SJCRH30 (cell line): ENCODE measurements around the gene ERBB4. TPM values are rescaled to one million over a fixed set of nuclear protein-coding genes. Genes with fewer than 3 reads are reported as not detected.
"Not testable (repeated sequence)": the region's sequence is repeated elsewhere in the genome, so short reads cannot be mapped to it uniquely, and the experiment has no call there.

Experiments
- DNase-seq, 2 experiments: peaks; one replicate each; pipeline ENCODE4 v3.0.0-alpha.2; 2015 to 2020
- H3K27ac ChIP-seq: fragments of 250-450 bp; sonication (Bioruptor Pico); 2 replicates; pipeline ENCODE4 v1.5.1; 2020; ENCODE audit warnings: mild to moderate bottlenecking, moderate library complexity
- H3K27me3 ChIP-seq: fragments of 250-450 bp; sonication (Bioruptor Pico); 2 replicates; pipeline ENCODE4 v1.5.1; 2020; ENCODE audit warnings: mild to moderate bottlenecking, moderate library complexity
- H3K36me3 ChIP-seq: fragments of 250-450 bp; sonication (Bioruptor Pico); 2 replicates; pipeline ENCODE4 v1.5.1; 2020; ENCODE audit warnings: mild to moderate bottlenecking, moderate library complexity
- H3K4me1 ChIP-seq: fragments of 250-450 bp; sonication (Bioruptor Pico); 2 replicates; pipeline ENCODE4 v1.5.1; 2020; ENCODE audit warnings: mild to moderate bottlenecking, moderate library complexity
- H3K4me3 ChIP-seq: fragments of 250-450 bp; sonication (Bioruptor Pico); 2 replicates; pipeline ENCODE4 v1.5.1; 2020; ENCODE audit warnings: mild to moderate bottlenecking, moderate library complexity
- H3K9me3 ChIP-seq: fragments of 250-450 bp; sonication (Bioruptor Pico); replicated peaks from 2 replicates; pipeline ENCODE4 v1.5.1; 2020; ENCODE audit warnings: mild to moderate bottlenecking, moderate library complexity
- total RNA-seq: library from RNA; depleted of rRNA; stranded (reverse); fragments of >200 nt; shearing (Covaris generic); gene quantifications from 2 replicates; pipeline ENCODE4 v1.2.3, GENCODE V29; 2014

The ERBB4 gene
- total RNA-seq, 1 experiment from 2014 or later = 3.0 TPM

DNA sequence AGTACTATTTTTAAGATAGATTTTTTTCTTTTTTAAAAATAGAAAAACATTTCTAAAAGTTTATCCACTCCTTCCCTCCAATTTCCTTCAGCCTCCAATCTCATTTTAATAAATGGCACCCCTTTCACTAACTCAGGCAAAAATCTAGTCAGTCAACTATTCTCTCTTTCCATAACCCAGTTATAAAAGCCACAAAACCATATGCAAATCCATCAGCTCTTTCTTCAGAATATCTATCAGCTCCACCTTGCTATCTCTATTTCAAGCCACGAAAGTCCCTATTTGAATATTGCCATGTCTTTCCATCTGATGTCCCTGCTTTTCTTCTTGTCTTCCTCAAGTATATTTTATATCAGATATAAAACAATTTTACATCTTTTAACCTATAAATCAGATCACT, 397.1 kb downstream of the ERBB4 start:
- H3K4me1 ChIP-seq = no peaks in the 10 kb centered on the region
- no peaks in the 10 kb centered on the region for H3K36me3 ChIP-seq
- no peaks in the 10 kb centered on the region for H3K27me3 ChIP-seq
- no peak for DNase-seq
- H3K9me3 ChIP-seq = no peaks in the 10 kb centered on the region
- H3K4me3 ChIP-seq = no peak overlapping the region
- no peak overlapping the region for H3K27ac ChIP-seq

DNA sequence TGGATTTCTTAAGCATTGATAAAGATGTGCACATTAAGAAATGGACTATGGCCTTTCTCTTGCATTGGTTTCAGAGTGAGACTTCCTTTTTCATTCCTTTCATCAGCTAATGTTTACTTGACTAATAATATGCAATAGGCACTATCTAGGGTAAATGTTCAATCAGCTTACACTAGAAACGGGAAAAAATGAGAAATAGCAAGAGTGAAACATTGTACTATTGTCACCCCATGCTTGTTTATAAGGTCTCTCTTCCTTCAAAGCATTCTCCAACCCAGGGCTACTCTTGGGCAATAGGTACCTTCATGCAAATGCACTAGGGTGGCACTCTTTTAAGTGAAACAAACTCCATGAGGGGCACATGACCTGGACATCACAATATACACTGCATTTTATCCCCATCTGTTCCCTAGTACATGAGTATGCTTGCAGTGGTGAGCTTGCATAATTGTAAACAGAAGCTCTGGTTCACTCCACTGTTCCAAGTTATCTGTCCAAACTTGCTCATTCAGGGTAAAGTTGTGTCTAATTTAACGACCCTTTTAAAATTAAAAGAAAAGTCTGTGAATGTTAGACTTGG, 402.3 kb downstream of the ERBB4 start:
- Histone ChIP-seq H3K9me3 (no peaks in the 10 kb centered on the region), H3K36me3 (no peaks in the 10 kb centered on the region), H3K4me3 (no peak overlapping the region), H3K27ac (no peak overlapping the region), H3K4me1 (no peaks in the 10 kb centered on the region), H3K27me3 (no peaks in the 10 kb centered on the region)
- no peak for DNase-seq

GRCh38 chr2:212135739-212136138, 402.9 kb downstream of the ERBB4 start:
- H3K4me1 ChIP-seq = no peaks in the 10 kb centered on the region
- DNase-seq = no peak
- H3K4me3 ChIP-seq = no peak overlapping the region
- no peak overlapping the region for H3K27ac ChIP-seq
- H3K9me3 ChIP-seq = no peaks in the 10 kb centered on the region
- H3K27me3 ChIP-seq = no peaks in the 10 kb centered on the region
- H3K36me3 ChIP-seq = no peaks in the 10 kb centered on the region

DNA sequence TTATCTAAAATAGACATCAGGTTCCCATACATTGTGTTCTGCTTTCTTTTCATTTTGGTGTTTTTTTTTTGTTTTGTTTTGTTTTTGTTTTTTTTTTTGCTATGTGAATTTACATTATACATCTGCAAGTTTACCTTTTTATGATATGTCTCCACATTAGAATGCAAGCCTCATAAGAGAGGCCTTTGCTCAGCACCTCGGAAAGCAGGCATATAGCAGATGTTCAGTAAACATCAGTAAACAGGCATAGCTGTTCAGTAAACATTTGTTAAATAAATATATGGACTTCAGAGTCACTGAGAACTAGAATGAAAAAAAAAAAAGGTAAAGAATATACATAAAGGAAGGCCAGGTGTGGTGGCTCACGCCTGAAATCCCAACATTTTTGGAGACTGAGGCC, 405.3 kb downstream of the ERBB4 start:
- no peaks in the 10 kb centered on the region for H3K27me3 ChIP-seq
- H3K36me3 ChIP-seq = no peaks in the 10 kb centered on the region
- H3K4me1 ChIP-seq = no peaks in the 10 kb centered on the region
- no peak for DNase-seq
- no peak overlapping the region for H3K4me3 ChIP-seq
- H3K9me3 ChIP-seq = no peaks in the 10 kb centered on the region
- H3K27ac ChIP-seq = no peak overlapping the region

DNA sequence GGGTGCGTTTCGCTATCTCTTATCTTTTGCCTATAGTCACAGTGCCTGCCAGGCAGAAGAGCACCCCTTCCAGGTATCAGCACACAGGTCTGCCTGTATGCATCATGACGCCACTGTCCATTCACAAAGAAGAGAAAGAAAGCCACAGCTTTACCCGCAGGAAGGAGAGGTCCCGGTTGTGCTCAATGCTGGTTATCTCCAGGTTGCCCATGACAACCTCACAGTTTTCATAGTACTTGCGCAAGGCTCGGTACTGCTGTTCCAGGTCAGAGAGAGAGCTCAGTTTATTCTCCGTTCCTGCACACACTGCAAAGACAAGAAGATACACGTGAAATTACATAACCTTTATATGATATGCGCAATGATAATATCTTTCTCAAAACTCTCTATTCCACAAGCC, 414.0 kb downstream of the ERBB4 start:
- H3K9me3 ChIP-seq = no peaks in the 10 kb centered on the region
- no peaks in the 10 kb centered on the region for H3K4me1 ChIP-seq
- H3K27ac ChIP-seq = no peak overlapping the region
- no peaks in the 10 kb centered on the region for H3K36me3 ChIP-seq
- no peaks in the 10 kb centered on the region for H3K27me3 ChIP-seq
- no peak overlapping the region for H3K4me3 ChIP-seq
- DNase-seq = no peak

- no peak overlapping the region for H3K27ac ChIP-seq
- no peaks in the 10 kb centered on the region for H3K27me3 ChIP-seq
- no peak for DNase-seq
- H3K4me1 ChIP-seq = no peaks in the 10 kb centered on the region
- no peaks in the 10 kb centered on the region for H3K36me3 ChIP-seq
- no peaks in the 10 kb centered on the region for H3K9me3 ChIP-seq
- H3K4me3 ChIP-seq = no peak overlapping the region
Measured at GRCh38 chr2:212119591-212119990, 419.0 kb downstream of the ERBB4 start.

GRCh38 chr2:212117926-212118325, 420.7 kb downstream of the ERBB4 start:
- no peak for DNase-seq
- Histone ChIP-seq H3K4me3 (no peak overlapping the region), H3K27me3 (no peaks in the 10 kb centered on the region), H3K4me1 (no peaks in the 10 kb centered on the region), H3K9me3 (no peaks in the 10 kb centered on the region), H3K36me3 (no peaks in the 10 kb centered on the region), H3K27ac (no peak overlapping the region)

GRCh38 chr2:212114489-212114888, 424.1 kb downstream of the ERBB4 start:
- no peak overlapping the region for H3K4me3 ChIP-seq
- H3K36me3 ChIP-seq = no peaks in the 10 kb centered on the region
- no peaks in the 10 kb centered on the region for H3K4me1 ChIP-seq
- DNase-seq = no peak
- no peak overlapping the region for H3K27ac ChIP-seq
- no peaks in the 10 kb centered on the region for H3K27me3 ChIP-seq
- no peaks in the 10 kb centered on the region for H3K9me3 ChIP-seq

DNA sequence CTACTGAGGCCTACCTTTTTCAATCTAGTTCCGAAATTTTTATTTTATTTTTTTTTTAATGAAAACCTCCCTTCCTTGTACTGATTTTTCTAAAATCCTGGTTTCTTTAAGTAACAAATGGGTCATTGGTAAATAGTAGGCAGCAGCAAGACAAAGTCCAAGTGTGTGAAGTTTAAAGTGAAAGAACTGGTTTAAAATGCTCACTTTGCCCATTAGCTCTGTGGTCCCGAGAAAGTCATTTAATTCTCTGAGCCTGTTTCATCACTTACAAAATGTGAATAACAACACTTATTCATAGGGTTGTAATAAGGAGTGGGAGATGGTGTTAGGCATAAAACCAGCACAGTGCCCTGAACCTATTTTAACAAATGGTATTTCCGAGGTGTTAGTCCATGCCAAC, 426.2 kb downstream of the ERBB4 start:
- Histone ChIP-seq H3K9me3 (no peaks in the 10 kb centered on the region), H3K27me3 (no peaks in the 10 kb centered on the region), H3K4me1 (no peaks in the 10 kb centered on the region), H3K27ac (no peak overlapping the region), H3K36me3 (no peaks in the 10 kb centered on the region), H3K4me3 (no peak overlapping the region)
- no peak for DNase-seq

GRCh38 chr2:212109792-212110680, 428.6 kb downstream of the ERBB4 start:
- no peak for DNase-seq
- Histone ChIP-seq H3K27ac (no peak overlapping the region), H3K36me3 (no peaks in the 10 kb centered on the region), H3K27me3 (no peaks in the 10 kb centered on the region), H3K9me3 (no peaks in the 10 kb centered on the region), H3K4me3 (no peak overlapping the region), H3K4me1 (no peaks in the 10 kb centered on the region)

- no peak overlapping the region for H3K27ac ChIP-seq
- H3K4me3 ChIP-seq = no peak overlapping the region
- no peaks in the 10 kb centered on the region for H3K4me1 ChIP-seq
- H3K9me3 ChIP-seq = no peaks in the 10 kb centered on the region
- no peaks in the 10 kb centered on the region for H3K27me3 ChIP-seq
- DNase-seq = no peak
- no peaks in the 10 kb centered on the region for H3K36me3 ChIP-seq
Measured at GRCh38 chr2:212109217-212109616, 429.4 kb downstream of the ERBB4 start.

GRCh38 chr2:212107989-212108388, 430.6 kb downstream of the ERBB4 start:
- H3K4me3 ChIP-seq = no peak overlapping the region
- DNase-seq = no peak
- no peaks in the 10 kb centered on the region for H3K36me3 ChIP-seq
- H3K9me3 ChIP-seq = no peaks in the 10 kb centered on the region
- H3K27me3 ChIP-seq = no peaks in the 10 kb centered on the region
- H3K4me1 ChIP-seq = no peaks in the 10 kb centered on the region
- no peak overlapping the region for H3K27ac ChIP-seq

DNA sequence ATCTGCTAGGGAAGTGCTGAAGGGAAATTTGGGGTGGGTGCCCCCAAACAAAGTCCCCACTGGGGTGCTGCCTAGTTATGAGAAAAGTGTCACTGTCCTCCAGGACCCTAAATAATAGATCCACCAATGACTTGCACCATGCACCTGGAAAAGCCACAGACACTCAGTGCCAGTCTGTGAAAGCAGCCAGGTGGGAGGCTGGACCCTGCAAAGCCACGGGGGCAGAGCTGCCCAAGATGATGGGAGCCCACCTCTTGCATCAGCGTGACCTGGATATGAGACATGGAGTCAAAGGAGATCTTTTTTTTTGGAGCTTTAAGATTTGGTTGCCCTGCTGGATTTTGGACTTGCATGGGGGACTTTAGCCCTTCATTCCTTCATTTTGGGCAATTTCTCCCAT, 431.6 kb downstream of the ERBB4 start:
- no peaks in the 10 kb centered on the region for H3K4me1 ChIP-seq
- no peak overlapping the region for H3K27ac ChIP-seq

DNA sequence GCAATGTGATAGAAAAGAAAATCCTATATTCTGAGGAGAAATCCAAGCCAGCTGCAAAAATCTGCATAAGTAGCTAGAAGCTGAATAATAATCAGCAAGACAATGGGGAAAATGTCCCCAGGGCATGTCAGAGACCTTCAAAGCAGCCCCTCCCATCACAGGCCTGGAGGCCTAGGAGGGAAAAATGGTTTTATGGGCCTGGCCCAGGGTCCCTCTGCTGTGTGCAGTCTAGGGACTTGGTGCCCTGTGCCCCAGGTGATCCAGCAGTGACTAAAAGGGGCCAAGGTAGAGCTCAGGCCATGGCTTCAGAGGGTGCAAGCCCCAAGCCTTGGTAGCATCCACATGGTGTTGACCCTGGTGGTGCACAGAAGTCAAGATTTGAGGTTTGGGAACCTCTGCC, 432.1 kb downstream of the ERBB4 start:
- H3K4me3 ChIP-seq, H3K27ac ChIP-seq, DNase-seq, H3K4me1 ChIP-seq, H3K36me3 ChIP-seq, H3K9me3 ChIP-seq, H3K27me3 ChIP-seq: not testable (repeated sequence)

More for the DNA sequence above, 431.6 kb downstream of the ERBB4 start:
- DNase-seq = no peak
- Histone ChIP-seq H3K36me3 (no peaks in the 10 kb centered on the region), H3K4me3 (no peak overlapping the region), H3K27me3 (no peaks in the 10 kb centered on the region), H3K9me3 (no peaks in the 10 kb centered on the region)

DNA sequence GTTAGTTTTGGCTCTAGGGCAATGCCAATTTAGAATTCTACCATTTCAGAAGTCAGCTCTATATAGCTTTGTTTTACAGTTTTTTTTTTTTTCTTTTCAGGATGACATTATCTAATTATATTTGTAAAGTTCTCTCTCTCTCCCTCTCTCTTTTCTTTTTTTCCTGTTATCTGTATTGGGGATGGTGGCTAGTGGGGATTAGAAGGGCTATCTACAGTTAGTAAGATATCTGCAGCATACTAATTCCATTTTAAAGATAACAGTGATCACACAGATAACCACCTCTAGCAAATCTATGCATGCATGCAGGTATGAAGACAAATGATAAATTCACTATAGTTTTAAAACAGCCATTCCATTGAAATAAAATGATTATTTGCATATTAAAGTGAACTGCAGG, 438.9 kb downstream of the ERBB4 start:
- Histone ChIP-seq H3K4me3 (no peak overlapping the region), H3K36me3 (no peaks in the 10 kb centered on the region), H3K4me1 (no peaks in the 10 kb centered on the region), H3K9me3 (no peaks in the 10 kb centered on the region), H3K27ac (no peak overlapping the region), H3K27me3 (no peaks in the 10 kb centered on the region)
- no peak for DNase-seq

DNA sequence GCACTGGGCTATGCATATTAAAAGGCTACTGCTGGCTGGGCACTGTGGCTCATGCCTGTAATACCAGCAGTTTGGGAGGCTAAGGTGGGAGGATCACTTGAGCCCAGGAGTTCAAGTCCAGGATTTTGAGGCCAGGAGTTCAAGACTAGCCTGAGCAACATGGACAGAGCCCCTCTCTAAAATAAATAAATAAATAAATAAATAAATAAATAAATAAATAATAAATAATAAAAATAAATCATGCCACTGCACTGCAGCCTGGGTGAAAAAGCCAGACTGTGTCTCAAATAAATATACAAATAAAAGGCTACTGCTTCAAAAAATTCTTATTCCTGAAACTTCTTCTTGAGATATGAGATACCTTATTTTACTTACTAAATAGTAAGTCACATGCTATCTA, 439.6 kb downstream of the ERBB4 start:
- Histone ChIP-seq H3K9me3 (no peaks in the 10 kb centered on the region), H3K27ac (no peak overlapping the region), H3K4me1 (no peaks in the 10 kb centered on the region), H3K27me3 (no peaks in the 10 kb centered on the region), H3K36me3 (no peaks in the 10 kb centered on the region), H3K4me3 (no peak overlapping the region)
- no peak for DNase-seq
